K562 (cell line): Measurements from ENCODE around the gene LRCOL1. TPM values are rescaled to one million over a fixed set of nuclear protein-coding genes. Genes with fewer than 3 reads are reported as not detected.

Source experiments
- ATAC-seq: fragments of 200-7000 bp; cut with Tn5 transposase; 3 replicates; pipeline ENCODE4 v1.9.1; 2020; ENCODE audit warnings: moderate library complexity
- BruUV-seq: library from RNA; stranded (reverse); fragments of 400-500 nt; replicated peaks from 2 replicates; lab custom pipeline; 2021; lab: Mats Ljungman, UMichigan
- CTCF ChIA-PET: fragments of 300-600 bp; formaldehyde crosslinking; extraction: SDS; loops from one replicate; lab custom pipeline; 2021; ENCODE audit warnings: low intra/inter-chr PET ratio; lab: Yijun Ruan, JAX
- POLR2A ChIA-PET: fragments of 300-600, 350-650 bp; sonication (Branson Sonifier 250); formaldehyde crosslinking; extraction: SDS; loops from one replicate; lab custom pipeline; 2021; ENCODE audit warnings: antibody characterized with exemption, inconsistent platforms; lab: Yijun Ruan, JAX
- DNase-seq, 4 experiments: peaks; one replicate each; pipeline versions ENCODE4 v3.0.0 to v3.0.0-alpha.2; 2011 to 2018; ENCODE audit warnings: low spot score in 3 of 4, mixed read lengths in 3 of 4; ENCODE audit errors: extremely low read depth in 1 of 4
- FAIRE-seq: peaks from 2 replicates; lab custom pipeline; 2011; peaks lifted over from hg19 to GRCh38; lab: Jason Lieb, UNC
- H2AFZ ChIP-seq: 2 replicates; pipeline ENCODE4 v1.6.0; 2011; ENCODE audit warnings: low read depth, low read length, control low read depth, inconsistent platforms
- H3K27ac ChIP-seq: fragments of 200-600 bp; 3 replicates; pipeline ENCODE4 v1.8.0; 2011; ENCODE audit warnings: low read depth, mild to moderate bottlenecking, control low read depth, inconsistent platforms, low read length, moderate library complexity, mixed read lengths; ENCODE audit errors: extremely low read depth
- H3K27me3 ChIP-seq, 2 experiments: fragments of 300-600 bp in 1 of 2; 2 replicates in 1 of 2; 3 replicates in 1 of 2; pipeline versions ENCODE4 v1.6.0 to v1.8.0; 2011; ENCODE audit warnings: inconsistent platforms in 2 of 2, low read length in 2 of 2, mild to moderate bottlenecking in 1 of 2, mixed read lengths in 1 of 2, moderate library complexity in 1 of 2; ENCODE audit not compliant: control insufficient read depth in 2 of 2, insufficient read depth in 2 of 2
- H3K36me3 ChIP-seq: fragments of 300-600 bp; 3 replicates; pipeline ENCODE4 v1.8.0; 2011; ENCODE audit warnings: mild to moderate bottlenecking, low read length, inconsistent platforms; ENCODE audit not compliant: control insufficient read depth, insufficient read depth
- H3K4me1 ChIP-seq, 2 experiments: fragments of 200-600 bp in 1 of 2; replicated peaks in 1 of 2; 2 replicates in 1 of 2; 3 replicates in 1 of 2; pipeline versions ENCODE4 v1.5.1 to v1.8.0; 2011; ENCODE audit warnings: inconsistent platforms in 2 of 2, low read length in 2 of 2, mild to moderate bottlenecking in 1 of 2, mixed read lengths in 1 of 2, moderate library complexity in 1 of 2; ENCODE audit not compliant: control insufficient read depth in 2 of 2, insufficient read depth in 2 of 2
- H3K4me2 ChIP-seq: 2 replicates; pipeline ENCODE4 v1.6.1; 2011; ENCODE audit warnings: low read length, control low read depth, inconsistent platforms, mixed read lengths; ENCODE audit not compliant: insufficient read depth
- H3K4me3 ChIP-seq: fragments of 200-600 bp; sonication (generic), shearing (Covaris generic); 2 replicates; pipeline ENCODE4 v1.5.1; 2016; ENCODE audit warnings: control low read depth, inconsistent platforms
- H3K79me2 ChIP-seq: fragments of 200-600 bp; 3 replicates; pipeline ENCODE4 v1.8.0; 2011; ENCODE audit warnings: low read length, inconsistent platforms; ENCODE audit not compliant: control insufficient read depth, insufficient read depth
- H3K9ac ChIP-seq, 2 experiments: 2 replicates each; pipeline versions ENCODE4 v1.6.0 to v1.6.1; 2011; ENCODE audit warnings: low read depth in 2 of 2, low read length in 2 of 2, control low read depth in 1 of 2, inconsistent platforms in 1 of 2, mild to moderate bottlenecking in 1 of 2, mixed read lengths in 1 of 2; ENCODE audit not compliant: insufficient read depth in 1 of 2
- H3K9me1 ChIP-seq: one replicate; pipeline ENCODE4 v1.6.0; 2011; ENCODE audit warnings: inconsistent platforms, mild to moderate bottlenecking, low read length, moderate library complexity; ENCODE audit not compliant: control insufficient read depth, insufficient read depth
- H3K9me3 ChIP-seq: replicated peaks from 2 replicates; pipeline ENCODE4 v1.5.1; 2011; ENCODE audit warnings: low read depth, low read length, inconsistent platforms; ENCODE audit not compliant: control insufficient read depth, insufficient read depth
- H4K20me1 ChIP-seq: replicated peaks from 2 replicates; pipeline ENCODE4 v1.6.1; 2011; ENCODE audit warnings: low read length, inconsistent platforms, mixed read lengths; ENCODE audit not compliant: control insufficient read depth, insufficient read depth
- E2F6 ChIP-seq, 2 experiments: IDR thresholded peaks; 2 replicates each; pipeline ENCODE4 v1.6.1; 2011; ENCODE audit warnings: borderline replicate concordance in 1 of 2, control low read depth in 1 of 2, low read depth in 1 of 2, low read length in 1 of 2, mild to moderate bottlenecking in 1 of 2, mixed read lengths in 1 of 2, moderate library complexity in 1 of 2; ENCODE audit not compliant: insufficient read depth in 1 of 2, insufficient read length in 1 of 2, poor library complexity in 1 of 2, severe bottlenecking in 1 of 2; ENCODE audit errors: extremely low read depth in 1 of 2
- HNRNPH1 ChIP-seq: fragments of 200-400 bp; formaldehyde crosslinking; optimal IDR thresholded peaks from 2 replicates; pipeline ENCODE3; 2017; ENCODE audit warnings: low read depth, mild to moderate bottlenecking, low read length, moderate library complexity
- IRF2 ChIP-seq: sonication (generic); formaldehyde crosslinking; IDR thresholded peaks from 2 replicates; pipeline ENCODE4 v1.8.1; 2022; ENCODE audit warnings: mild to moderate bottlenecking, missing genetic modification reagents
- KDM1A ChIP-seq, 2 experiments: fragments of 450-650 bp; IDR thresholded peaks; 2 replicates each; pipeline ENCODE4 v1.6.1; 2016; ENCODE audit warnings: mild to moderate bottlenecking in 2 of 2
- NFE2 ChIP-seq: IDR thresholded peaks from 2 replicates; pipeline ENCODE4 v1.6.1; 2014; ENCODE audit warnings: antibody characterized with exemption, low read depth
- NR2C1 ChIP-seq, 2 experiments: fragments of 450-650 bp; IDR thresholded peaks; 2 replicates each; pipeline ENCODE4 v1.6.1; 2017; ENCODE audit warnings: mild to moderate bottlenecking in 2 of 2, antibody characterized with exemption in 1 of 2, inconsistent platforms in 1 of 2, missing compliant biosample characterization in 1 of 2, missing genetic modification characterization in 1 of 2
- NR2C2 ChIP-seq, 2 experiments: fragments of 200-800 bp in 1 of 2; sonication (Bioruptor generic) in 1 of 2; sonication (generic) in 1 of 2; formaldehyde crosslinking in 1 of 2; IDR thresholded peaks; 2 replicates each; pipeline versions ENCODE4 v1.6.1 to v1.8.0; 2016 to 2022; ENCODE audit warnings: mild to moderate bottlenecking in 1 of 2, missing compliant biosample characterization in 1 of 2, missing genetic modification characterization in 1 of 2, missing genetic modification reagents in 1 of 2
- ZNF121 ChIP-seq: sonication (generic); formaldehyde crosslinking; conservative IDR thresholded peaks from 2 replicates; pipeline ENCODE4 v1.8.0; 2022; ENCODE audit warnings: missing genetic modification reagents
- WGBS: fragments of 100-300 bp; shearing (Covaris generic); methylation state at CpG from one replicate; pipeline ENCODE4 v1.1.6; 2016; ENCODE audit warnings: low coverage, mixed read lengths; ENCODE audit not compliant: insufficient coverage; ENCODE audit errors: missing lambda C conversion rate; 5-methylcytosine and 5-hydroxymethylcytosine counted together
- in situ Hi-C: fragments of 300-500 bp; cut with MboI; formaldehyde crosslinking; loops from 4 replicates; pipeline ENCODE4 v1.15.0; 2018; ENCODE audit warnings: inconsistent platforms, mixed read lengths
- intact Hi-C: fragments of 100-400 bp; cut with micrococcal nuclease; formaldehyde crosslinking; loops from 2 replicates; pipeline ENCODE4 v1.14.2; 2022
- polyA plus RNA-seq, 8 experiments: library from polyadenylated mRNA; depleted of rRNA in 4 of 8; stranded (reverse) in 5 of 8; unstranded in 3 of 8; fragments of >200 nt; fragmentation: Nextera tagmentation in 2 of 8; fragmentation: Illumina TruSeq in 1 of 8; extraction: Ambion mirVana in 2 of 8; extraction: Trizol in 1 of 8; gene quantifications; 2 replicates each; pipeline versions ENCODE4 v1.2.1 to v1.2.3, GENCODE V29; 2011 to 2014; ENCODE audit warnings: inconsistent platforms in 1 of 8, missing spikeins in 1 of 8
- total RNA-seq, 7 experiments: library from RNA; depleted of rRNA in 6 of 7; stranded (reverse); fragments of >200 nt in 6 of 7; fragmentation: Illumina TruSeq in 2 of 7; extraction: Trizol in 2 of 7; gene quantifications; 2 replicates each; pipeline versions ENCODE4 v1.2.1 to v1.2.3, GENCODE V29; 2011 to 2021; ENCODE audit warnings: low replicate concordance in 1 of 7

The LRCOL1 gene
- total and polyA plus RNA-seq, 9 of the 15 experiments (the other 6 are each of a cell fraction or from before 2014, with no cell fraction given), result not detected

GRCh38 chr12:132608231-132609171 lies 1.9 kb downstream of the LRCOL1 start:
- no peak overlapping the region for H3K4me3 ChIP-seq
- POLR2A ChIA-PET, result interaction anchor here (1.0 to 2.4 kb wide), 2 partner anchors 9 to 12 kb away, joined by 3 to 8 read pairs; no protein-coding TSS in a partner anchor

More at GRCh38 chr12:132608231-132609171, 1.9 kb downstream of the LRCOL1 start:
- ATAC-seq (peak; percentile 48), FAIRE-seq (no peak), DNase-seq (no peak)
- Histone ChIP-seq H2AFZ (no peak overlapping the region), H3K27ac (no peak overlapping the region), H3K27me3 (peaks cover 55 to 81% of the 10 kb centered on the region in 2 experiments), H3K4me1 (peaks cover 0 to 36% of the 10 kb centered on the region in 2 experiments; a peak in 3 of 5 replicates), H3K79me2 (no peaks in the 10 kb centered on the region), H3K9me3 (no peaks in the 10 kb centered on the region), H3K9ac (no peak overlapping the region), H3K4me2 (no peak overlapping the region), H3K36me3 (no peaks in the 10 kb centered on the region), H3K9me1 (no peaks in the 10 kb centered on the region), H4K20me1 (no peaks in the 10 kb centered on the region; the same call in 1 of the 2 replicates)
- in situ Hi-C loops (no loop called here), intact Hi-C loops (no loop called here)
- BruUV-seq, result no TSS peak
- WGBS, result 8% methylated on average over 23 of the region's 25 CpGs
- TF ChIP-seq KDM1A (IDR thresholded peaks at IDR 0.05) (peak in 1 of 2 experiments; percentile 35; a peak in 2 of 4 replicates), NR2C1 (IDR thresholded peaks at IDR 0.05) (peak; percentile 76), NR2C1 (tag; IDR thresholded peaks at IDR 0.05) (peak; percentile 84), HNRNPH1 (no peak), IRF2 (peak; percentile 48; the same call in 1 of the 2 replicates), E2F6 (IDR thresholded peaks at IDR 0.05; ENCODE audit: borderline replicate concordance in 1 of 2, extremely low read depth in 1 of 2, insufficient read depth in 1 of 2, insufficient read length in 1 of 2, low read depth in 1 of 2, low read length in 1 of 2, poor library complexity in 1 of 2, severe bottlenecking in 1 of 2) (peak in 1 of 2 experiments; percentile 12), NR2C2 (CRISPR knock-in tag; IDR thresholded peaks at IDR 0.05) (peak; percentile 70; the same call in 1 of the 2 replicates), NR2C2 (tag; IDR thresholded peaks at IDR 0.05) (peak; percentile 87), NFE2 (no peak), ZNF121 (CRISPR knock-in tag) (0 out of 2 replicates have a peak, but pooled peaks have one; percentile 6)
- CTCF ChIA-PET, result interaction anchor here (0.6 kb wide), 1 partner anchor 194 kb away, joined by 3 read pairs; no protein-coding TSS in a partner anchor
